ENCODE measurements around the gene LPXN.

The LPXN gene

GRCh38 chr11:58575377-58576020 is at the start of gene LPXN:
LPXN (minus strand) TSS chr11:58575856; CDS start chr11:58575772, 84 bp downstream.
- H3K4me3 ChIP-seq (ENCODE audit: low read depth, low read length): no peak within 1 kb of the TSS

- H3K4me3 ChIP-seq (ENCODE audit: low read depth, low read length): no peak overlapping the region
Observed at GRCh38 chr11:58625086-58625485, 49.4 kb upstream of the LPXN start.

GRCh38 chr11:58622344-58622743 is 46.7 kb upstream of the LPXN start, which contains the start of gene CNTF:
CNTF (plus strand) TSS chr11:58622665; CDS start chr11:58622753, 88 bp downstream.
- H3K4me3 ChIP-seq (ENCODE audit: low read depth, low read length): no peak within 1 kb of the TSS

- H3K4me3 ChIP-seq (ENCODE audit: low read depth, low read length): no peak overlapping the region
Observed at GRCh38 chr11:58621586-58622262, 46.1 kb upstream of the LPXN start.

GRCh38 chr11:58617976-58618557 is 42.4 kb upstream of the LPXN start:
- H3K4me3 ChIP-seq (ENCODE audit: low read depth, low read length): no peak overlapping the region

GRCh38 chr11:58616594-58616993 is 40.9 kb upstream of the LPXN start:
- no peak overlapping the region for H3K4me3 ChIP-seq (ENCODE audit: low read depth, low read length)

- H3K4me3 ChIP-seq (ENCODE audit: low read depth, low read length): no peak overlapping the region
Observed at GRCh38 chr11:58615559-58615958, 39.9 kb upstream of the LPXN start.

GRCh38 chr11:58613228-58613627 is 37.6 kb upstream of the LPXN start:
- no peak overlapping the region for H3K4me3 ChIP-seq (ENCODE audit: low read depth, low read length)

GRCh38 chr11:58609723-58610122 is 34.1 kb upstream of the LPXN start:
- H3K4me3 ChIP-seq (ENCODE audit: low read depth, low read length): no peak overlapping the region

GRCh38 chr11:58608331-58608730 is 32.7 kb upstream of the LPXN start:
- H3K4me3 ChIP-seq (ENCODE audit: low read depth, low read length): no peak overlapping the region

GRCh38 chr11:58606930-58607714 is 31.5 kb upstream of the LPXN start:
- H3K4me3 ChIP-seq (ENCODE audit: low read depth, low read length): no peak overlapping the region

GRCh38 chr11:58600510-58600909 is 24.9 kb upstream of the LPXN start:
- no peak overlapping the region for H3K4me3 ChIP-seq (ENCODE audit: low read depth, low read length)

GRCh38 chr11:58597486-58598144 is 22.0 kb upstream of the LPXN start:
- no peak overlapping the region for H3K4me3 ChIP-seq (ENCODE audit: low read depth, low read length)

- H3K4me3 ChIP-seq (ENCODE audit: low read depth, low read length): no peak overlapping the region
Observed at GRCh38 chr11:58596621-58597020, 21.0 kb upstream of the LPXN start.

- H3K4me3 ChIP-seq (ENCODE audit: low read depth, low read length): no peak overlapping the region
Observed at GRCh38 chr11:58594826-58595225, 19.2 kb upstream of the LPXN start.

GRCh38 chr11:58592760-58593472 is 17.3 kb upstream of the LPXN start:
- no peak overlapping the region for H3K4me3 ChIP-seq (ENCODE audit: low read depth, low read length)

GRCh38 chr11:58591659-58592058 is 16.0 kb upstream of the LPXN start:
- H3K4me3 ChIP-seq (ENCODE audit: low read depth, low read length): no peak overlapping the region

GRCh38 chr11:58586998-58587397 is 11.3 kb upstream of the LPXN start:
- H3K4me3 ChIP-seq (ENCODE audit: low read depth, low read length): no peak overlapping the region

GRCh38 chr11:58582437-58582836 is 6.8 kb upstream of the LPXN start:
- no peak overlapping the region for H3K4me3 ChIP-seq (ENCODE audit: low read depth, low read length)

GRCh38 chr11:58580311-58580710 is 4.7 kb upstream of the LPXN start:
- peak overlapping the region; percentile 84 for H3K4me3 ChIP-seq (ENCODE audit: low read depth, low read length)

Measured in iPS-11a (cell line).